ENCODE data around the gene CD302.

GRCh38 chr2:159803235-159803962, 5.4 kb upstream of the CD302 start:
- TF ChIP-seq CEBPB (IDR thresholded peaks at IDR 0.05; ENCODE audit: borderline replicate concordance in 1 of 2, low read depth in 2 of 2, low read length in 2 of 2) (no peak), POLR2A (IDR thresholded peaks at IDR 0.05; ENCODE audit: low read depth, low read length) (no peak), NFYB (IDR thresholded peaks at IDR 0.05; ENCODE audit: insufficient read depth, low read depth, low read length) (no peak), BRCA1 (IDR thresholded peaks at IDR 0.05; ENCODE audit: low read depth, low read length) (no peak), GABPA (IDR thresholded peaks at IDR 0.05; ENCODE audit: low read depth) (no peak), EGR1 (IDR thresholded peaks at IDR 0.05; ENCODE audit: borderline replicate concordance in 1 of 2, low read depth in 2 of 2, low read length in 2 of 2) (no peak), CTCF (IDR thresholded peaks at IDR 0.05 in 2 of 3, conservative IDR thresholded peaks at IDR 0.05 in 1 of 3; ENCODE audit: control insufficient read depth in 2 of 3, extremely low read depth in 1 of 3, insufficient read depth in 1 of 3, low read depth in 3 of 3, low read length in 3 of 3) (no peak), MAX (IDR thresholded peaks at IDR 0.05; ENCODE audit: low read depth, low read length) (no peak), SMARCA5 (IDR thresholded peaks at IDR 0.05) (no peak)
